GM18867 (cell line): ENCODE results near the gene FAM200A.
"Not testable (repeated sequence)": the region's sequence is repeated elsewhere in the genome, so short reads cannot be mapped to it uniquely, and the experiment has no call there.

Source experiments
- ATAC-seq: cut with Tn5 transposase; IDR thresholded peaks from one replicate; pipeline ENCODE4 v1.9.1; 2021; ENCODE audit warnings: mild to moderate bottlenecking, moderate library complexity; ENCODE audit not compliant: unreplicated experiment

The FAM200A gene

GRCh38 chr7:99551767-99552463 lies at the start of gene FAM200A:
FAM200A (minus strand) TSS chr7:99552114; CDS start chr7:99548407, 3,707 bp downstream.
- ATAC-seq = peak; percentile 96

GRCh38 chr7:99599836-99600235 lies 47.9 kb upstream of the FAM200A start:
- no peak for ATAC-seq

- no peak for ATAC-seq
Measured at GRCh38 chr7:99597762-99598501, 46.0 kb upstream of the FAM200A start, which contains the start of gene TMEM225B. TMEM225B (plus strand) TSS chr7:99598267; CDS start chr7:99604389, 6,122 bp downstream.

- no peak for ATAC-seq
Measured at GRCh38 chr7:99596408-99596955, 44.6 kb upstream of the FAM200A start.

- no peak for ATAC-seq
Measured at GRCh38 chr7:99594948-99595745, 43.2 kb upstream of the FAM200A start.

- ATAC-seq = no peak
Measured at GRCh38 chr7:99588868-99589267, 37.0 kb upstream of the FAM200A start.

GRCh38 chr7:99580778-99581332 lies 28.9 kb upstream of the FAM200A start:
- ATAC-seq = not testable (repeated sequence)

- no peak for ATAC-seq
Measured at GRCh38 chr7:99579956-99580777, 28.3 kb upstream of the FAM200A start.

GRCh38 chr7:99579281-99579955 lies 27.5 kb upstream of the FAM200A start:
- no peak for ATAC-seq

- no peak for ATAC-seq
Measured at GRCh38 chr7:99576251-99576650, 24.3 kb upstream of the FAM200A start.

GRCh38 chr7:99573257-99573656 lies 21.3 kb upstream of the FAM200A start:
- ATAC-seq = no peak

GRCh38 chr7:99571768-99572167 lies 19.9 kb upstream of the FAM200A start:
- no peak for ATAC-seq

- not testable (repeated sequence) for ATAC-seq
Measured at GRCh38 chr7:99568770-99569169, 16.9 kb upstream of the FAM200A start.

GRCh38 chr7:99563650-99564049 lies 11.7 kb upstream of the FAM200A start:
- no peak for ATAC-seq

- no peak for ATAC-seq
Measured at GRCh38 chr7:99562832-99563231, 10.9 kb upstream of the FAM200A start.

GRCh38 chr7:99562114-99562784 lies 10.3 kb upstream of the FAM200A start:
- ATAC-seq = no peak

GRCh38 chr7:99561737-99562051 lies 9.8 kb upstream of the FAM200A start:
- no peak for ATAC-seq

- no peak for ATAC-seq
Measured at GRCh38 chr7:99560834-99561736, 9.2 kb upstream of the FAM200A start.
